SK-N-MC (cell line): ENCODE results near the gene ZNF326.

Experiments
- EZH2 ChIP-seq: fragments of 200-600 bp; sonication (generic); IDR thresholded peaks from one replicate; pipeline ENCODE4 v1.6.1; 2017; ENCODE audit warnings: antibody characterized with exemption
- FOXP2 ChIP-seq: optimal IDR thresholded peaks from 2 replicates; pipeline ENCODE3; 2011; ENCODE audit warnings: mild to moderate bottlenecking, moderate library complexity; ENCODE audit not compliant: insufficient read depth; ENCODE audit errors: extremely low read length, control extremely low read depth
- POLR2AphosphoS5 ChIP-seq: IDR thresholded peaks from 2 replicates; pipeline ENCODE4 v1.6.1; 2012; ENCODE audit warnings: mild to moderate bottlenecking, low read depth, low read length, borderline replicate concordance

DNA sequence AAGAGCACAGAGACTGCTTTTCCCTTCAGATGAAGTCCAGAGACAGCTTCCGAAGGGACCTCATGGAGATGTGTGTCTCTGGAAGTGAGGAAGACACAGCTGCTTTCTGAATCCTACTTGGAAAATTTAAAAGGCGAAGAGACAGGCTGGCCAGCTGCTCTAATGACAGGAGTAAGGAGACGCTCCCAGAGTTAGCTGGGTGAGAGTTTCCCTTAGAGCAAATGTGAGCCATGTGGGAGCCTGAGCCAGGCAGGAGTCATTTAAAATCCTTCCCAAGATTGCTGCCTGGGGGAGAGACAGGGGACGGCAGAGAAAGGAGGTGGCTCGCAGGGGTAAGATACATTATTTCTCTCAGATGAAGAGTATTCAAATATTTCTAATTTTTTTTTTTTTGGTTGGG, 53.1 kb downstream of the ZNF326 start:
- TF ChIP-seq EZH2 (no peak), POLR2AphosphoS5 (no peak), FOXP2 (no peak)
